SU-DHL-6 (cell line): ENCODE data around the gene COL5A1.

Source experiments
- H2AFZ ChIP-seq: fragments of 200-600 bp; sonication (generic); 2 replicates; pipeline ENCODE4 v1.6.1; 2014; ENCODE audit warnings: low read depth, mild to moderate bottlenecking, moderate library complexity, mixed read lengths, antibody characterized with exemption, low read length; ENCODE audit not compliant: severe bottlenecking
- H3F3A ChIP-seq: fragments of 200-600 bp; shearing (Covaris generic); 2 replicates; pipeline ENCODE4 v1.6.0; 2016; ENCODE audit warnings: antibody characterized with exemption, mild to moderate bottlenecking; ENCODE audit not compliant: insufficient read depth
- H3K27ac ChIP-seq: fragments of 200-600 bp; sonication (generic); 2 replicates; pipeline ENCODE4 v1.5.1; 2016; ENCODE audit warnings: low read depth, mild to moderate bottlenecking, low read length, moderate library complexity, mixed read lengths
- H3K27me3 ChIP-seq: fragments of 200-600 bp; sonication (generic), shearing (Covaris generic); 2 replicates; pipeline ENCODE4 v1.6.0; 2014; ENCODE audit warnings: mild to moderate bottlenecking, low read length
- H3K36me3 ChIP-seq: fragments of 200-600 bp; sonication (generic); 2 replicates; pipeline ENCODE4 v1.6.1; 2014; ENCODE audit warnings: mild to moderate bottlenecking, low read length, mixed read lengths
- H3K4me2 ChIP-seq: fragments of 300-600, 200-600 bp; shearing (Covaris generic), sonication (generic); 2 replicates; pipeline ENCODE4 v1.6.0; 2014; ENCODE audit warnings: low read length, low read depth, mild to moderate bottlenecking; ENCODE audit not compliant: poor library complexity, severe bottlenecking
- H3K4me3 ChIP-seq: fragments of 200-600 bp; sonication (generic); 2 replicates; pipeline ENCODE4 v1.5.1; 2014; ENCODE audit warnings: antibody characterized with exemption, low read length, mild to moderate bottlenecking, mixed read lengths; ENCODE audit not compliant: insufficient read depth, poor library complexity, severe bottlenecking
- H3K79me2 ChIP-seq: fragments of 200-600 bp; sonication (generic); 2 replicates; pipeline ENCODE4 v1.6.1; 2014; ENCODE audit warnings: mild to moderate bottlenecking, low read length, moderate library complexity; ENCODE audit not compliant: insufficient read depth
- H3K9ac ChIP-seq: fragments of 200-600 bp; sonication (generic); 2 replicates; pipeline ENCODE4 v1.7.0; 2014; ENCODE audit warnings: mild to moderate bottlenecking, low read length
- H3K9me2 ChIP-seq: fragments of 200-600 bp; sonication (generic); replicated peaks from 2 replicates; pipeline ENCODE4 v1.6.1; 2014; ENCODE audit warnings: low read length; ENCODE audit not compliant: insufficient read depth
- H3K9me3 ChIP-seq: fragments of 200-600 bp; sonication (generic); 2 replicates; pipeline ENCODE4 v1.6.1; 2014; ENCODE audit warnings: low read length, mixed read lengths; ENCODE audit not compliant: insufficient read depth
- H4K20me1 ChIP-seq: fragments of 200-600 bp; sonication (generic); 2 replicates; pipeline ENCODE4 v1.6.1; 2014; ENCODE audit warnings: low read depth, mild to moderate bottlenecking, antibody characterized with exemption, low read length, moderate library complexity, mixed read lengths
- EZH2phosphoT487 ChIP-seq: fragments of 200-600 bp; sonication (generic), shearing (Covaris generic); conservative IDR thresholded peaks from 2 replicates; pipeline ENCODE4 v1.6.1; 2018; ENCODE audit warnings: mild to moderate bottlenecking, antibody characterized with exemption, low read length, moderate library complexity, mixed read lengths
- TF ChIP-seq, protein P1 (sequence below): fragments of 200-600 bp; sonication (generic); IDR thresholded peaks from one replicate; pipeline ENCODE4 v1.5.1; 2017; ENCODE audit warnings: antibody characterized with exemption, mild to moderate bottlenecking, low read length, moderate library complexity; ENCODE audit not compliant: insufficient read depth, poor library complexity, severe bottlenecking

COL5A1 gene

DNA sequence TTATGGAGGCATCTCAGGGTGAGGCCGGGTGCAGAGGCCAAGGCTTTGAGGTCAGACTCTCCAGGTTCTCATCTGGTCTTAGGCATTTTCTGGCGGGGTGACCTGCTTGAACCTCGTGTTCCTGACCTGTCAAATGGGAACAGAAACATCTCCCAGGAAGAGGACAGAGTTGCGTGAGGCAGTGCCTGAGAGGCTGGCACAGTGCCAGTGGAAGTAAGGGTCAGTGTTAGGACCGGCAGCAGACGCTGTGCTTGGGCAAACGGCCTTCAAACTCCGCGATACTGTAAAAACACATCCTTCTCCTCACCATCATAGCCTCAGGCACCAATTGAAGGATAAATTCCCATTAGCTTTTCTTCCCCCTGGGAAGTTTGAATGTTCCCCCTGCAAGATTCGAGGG is 183.4 kb downstream of the COL5A1 start:
- Histone ChIP-seq H3K79me2 (no peaks in the 10 kb centered on the region), H3K4me3 (no peak overlapping the region), H3K4me2 (no peak overlapping the region), H3F3A (no peaks in the 10 kb centered on the region), H3K9me3 (no peaks in the 10 kb centered on the region), H4K20me1 (no peaks in the 10 kb centered on the region), H2AFZ (no peak overlapping the region), H3K27me3 (no peaks in the 10 kb centered on the region), H3K9ac (no peak overlapping the region), H3K27ac (no peak overlapping the region), H3K9me2 (no peaks in the 10 kb centered on the region), H3K36me3 (no peaks in the 10 kb centered on the region)
- TF ChIP-seq, protein P1, sequence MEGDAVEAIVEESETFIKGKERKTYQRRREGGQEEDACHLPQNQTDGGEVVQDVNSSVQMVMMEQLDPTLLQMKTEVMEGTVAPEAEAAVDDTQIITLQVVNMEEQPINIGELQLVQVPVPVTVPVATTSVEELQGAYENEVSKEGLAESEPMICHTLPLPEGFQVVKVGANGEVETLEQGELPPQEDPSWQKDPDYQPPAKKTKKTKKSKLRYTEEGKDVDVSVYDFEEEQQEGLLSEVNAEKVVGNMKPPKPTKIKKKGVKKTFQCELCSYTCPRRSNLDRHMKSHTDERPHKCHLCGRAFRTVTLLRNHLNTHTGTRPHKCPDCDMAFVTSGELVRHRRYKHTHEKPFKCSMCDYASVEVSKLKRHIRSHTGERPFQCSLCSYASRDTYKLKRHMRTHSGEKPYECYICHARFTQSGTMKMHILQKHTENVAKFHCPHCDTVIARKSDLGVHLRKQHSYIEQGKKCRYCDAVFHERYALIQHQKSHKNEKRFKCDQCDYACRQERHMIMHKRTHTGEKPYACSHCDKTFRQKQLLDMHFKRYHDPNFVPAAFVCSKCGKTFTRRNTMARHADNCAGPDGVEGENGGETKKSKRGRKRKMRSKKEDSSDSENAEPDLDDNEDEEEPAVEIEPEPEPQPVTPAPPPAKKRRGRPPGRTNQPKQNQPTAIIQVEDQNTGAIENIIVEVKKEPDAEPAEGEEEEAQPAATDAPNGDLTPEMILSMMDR, result no peak
- no peak for TF ChIP-seq EZH2phosphoT487

DNA sequence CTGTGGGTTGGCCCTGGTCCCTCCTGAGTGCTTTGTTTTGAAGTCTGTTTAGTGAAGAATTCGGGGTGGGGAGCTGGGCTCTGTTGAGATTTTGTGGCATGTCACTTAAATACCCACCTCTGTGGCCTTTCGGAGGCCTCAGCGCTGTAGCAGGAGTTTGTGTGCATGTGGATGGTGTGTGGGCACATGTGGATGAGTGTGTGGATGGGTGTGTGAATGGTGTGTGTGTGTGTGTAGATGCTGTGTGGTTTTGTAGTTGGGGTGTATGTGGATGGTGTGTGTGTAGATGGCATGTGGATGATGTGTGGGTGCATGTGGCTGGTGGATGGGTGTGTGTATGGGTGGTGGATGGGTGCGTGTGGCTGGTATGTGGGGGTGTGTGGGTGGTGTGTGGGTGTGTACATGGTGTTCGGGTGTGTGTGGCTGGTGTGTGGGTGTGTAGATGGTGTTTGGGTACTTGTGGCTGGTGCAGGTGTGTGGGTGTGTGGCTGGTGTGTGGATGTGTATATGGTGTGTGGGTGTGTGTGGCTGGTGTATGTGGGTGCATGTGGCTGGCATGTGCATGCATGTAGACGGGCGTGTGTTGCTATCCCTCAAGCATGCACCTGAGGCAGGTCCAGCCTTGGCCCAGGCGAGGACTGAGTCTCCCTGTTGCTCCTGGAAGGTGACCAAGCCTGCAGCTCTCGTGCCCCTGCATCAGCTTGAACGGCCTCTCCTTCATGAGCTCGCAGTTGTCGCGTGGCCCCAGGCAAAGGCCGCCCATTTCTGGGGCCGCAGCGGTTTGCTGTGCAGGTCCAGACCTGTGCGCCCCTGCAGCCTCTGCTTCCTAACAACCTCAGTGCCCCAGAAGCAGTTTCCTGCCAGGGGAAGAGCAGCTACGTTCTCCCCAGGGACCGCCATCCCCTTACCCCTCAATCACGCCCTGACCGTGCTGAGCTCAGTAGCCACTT is 185.0 kb downstream of the COL5A1 start:
- H2AFZ ChIP-seq, result no peak overlapping the region
- no peak overlapping the region for H3K27ac ChIP-seq
- no peaks in the 10 kb centered on the region for H3K9me3 ChIP-seq
- H3K4me3 ChIP-seq, result no peak overlapping the region
- no peaks in the 10 kb centered on the region for H3F3A ChIP-seq
- H3K4me2 ChIP-seq, result no peak overlapping the region
- TF ChIP-seq, protein P1, result no peak
- no peak for TF ChIP-seq EZH2phosphoT487
- H3K36me3 ChIP-seq, result no peaks in the 10 kb centered on the region
- H4K20me1 ChIP-seq, result no peaks in the 10 kb centered on the region
- H3K9ac ChIP-seq, result no peak overlapping the region
- no peaks in the 10 kb centered on the region for H3K79me2 ChIP-seq
- no peaks in the 10 kb centered on the region for H3K9me2 ChIP-seq
- H3K27me3 ChIP-seq, result no peaks in the 10 kb centered on the region

DNA sequence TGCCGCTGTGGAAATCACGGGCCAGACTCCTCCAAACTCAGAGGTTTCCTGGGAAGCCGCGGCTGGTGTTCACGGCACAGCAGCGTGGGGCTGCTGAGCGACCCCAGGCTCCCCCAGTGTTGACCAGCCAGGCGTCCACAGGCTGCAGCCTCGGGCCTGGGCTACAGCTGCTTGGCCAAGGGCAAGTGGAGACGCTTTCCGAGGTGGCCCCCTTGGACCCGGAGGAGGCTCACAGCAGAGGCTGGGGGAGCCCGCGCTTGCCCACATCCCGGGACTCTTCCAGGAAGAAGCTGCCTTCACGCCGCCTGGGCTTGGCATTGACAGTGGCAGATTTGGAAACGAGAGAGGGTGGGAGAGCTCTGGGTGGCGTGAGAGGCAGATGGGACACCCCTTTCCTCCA is 186.0 kb downstream of the COL5A1 start:
- H3K27me3 ChIP-seq, result no peaks in the 10 kb centered on the region
- no peaks in the 10 kb centered on the region for H3K9me3 ChIP-seq
- H3F3A ChIP-seq, result no peaks in the 10 kb centered on the region
- no peak for TF ChIP-seq EZH2phosphoT487
- TF ChIP-seq, protein P1, result no peak
- H3K4me2 ChIP-seq, result no peak overlapping the region
- H2AFZ ChIP-seq, result no peak overlapping the region
- H3K36me3 ChIP-seq, result no peaks in the 10 kb centered on the region
- H3K79me2 ChIP-seq, result no peaks in the 10 kb centered on the region
- H3K27ac ChIP-seq, result no peak overlapping the region
- H4K20me1 ChIP-seq, result no peaks in the 10 kb centered on the region
- no peaks in the 10 kb centered on the region for H3K9me2 ChIP-seq
- no peak overlapping the region for H3K4me3 ChIP-seq
- no peak overlapping the region for H3K9ac ChIP-seq
